Measurements from ENCODE around the gene BATF3. TPM values are rescaled to one million over a fixed set of nuclear protein-coding genes. Genes with fewer than 3 reads are reported as not detected.

The BATF3 gene
- total and polyA plus RNA-seq, 9 of the 15 experiments (the other 6 are each of a cell fraction or from before 2014, with no cell fraction given) = 0.40 to 3.8 (median 2.0) TPM

GRCh38 chr1:212703991-212704564 lies 4.4 kb upstream of the BATF3 start:
- no peak for ATAC-seq
- H3K27me3 ChIP-seq (ENCODE audit: control insufficient read depth in 2 of 2, insufficient read depth in 2 of 2, low read length in 2 of 2) = peaks cover 16 to 20% of the 10 kb centered on the region in 2 experiments; a peak in 4 of 5 replicates
- DNase-seq (ENCODE audit: extremely low read depth in 1 of 4, low spot score in 3 of 4) = no peak
- H3K4me3 ChIP-seq = no peak overlapping the region
- no TSS peak for BruUV-seq (replicated peaks)
- no peak for FAIRE-seq
- no peaks in the 10 kb centered on the region for H3K9me3 ChIP-seq (replicated peaks; ENCODE audit: control insufficient read depth, insufficient read depth, low read depth, low read length)
- no peak overlapping the region for H3K9ac ChIP-seq (ENCODE audit: insufficient read depth in 1 of 2, low read depth in 2 of 2, low read length in 2 of 2)
- no peak for TF ChIP-seq ZBTB1 (CRISPR knock-in tag; IDR thresholded peaks at IDR 0.05; ENCODE audit: borderline replicate concordance, low read depth)
- TF ChIP-seq IFI16 (CRISPR knock-in tag; IDR thresholded peaks at IDR 0.05) = no peak
- TF ChIP-seq ZNF449 (CRISPR knock-in tag; IDR thresholded peaks at IDR 0.05) = no peak
- no peaks in the 10 kb centered on the region for H4K20me1 ChIP-seq (replicated peaks; ENCODE audit: control insufficient read depth, insufficient read depth, low read length)
- H3K9me1 ChIP-seq (ENCODE audit: control insufficient read depth, insufficient read depth, low read length) = no peaks in the 10 kb centered on the region
- H3K27ac ChIP-seq (ENCODE audit: extremely low read depth, low read depth, low read length) = no peak overlapping the region
- no peaks in the 10 kb centered on the region for H3K36me3 ChIP-seq (ENCODE audit: control insufficient read depth, insufficient read depth, low read length)
- peaks cover 8 to 20% of the 10 kb centered on the region in 2 experiments; a peak in 4 of 5 replicates for H3K4me1 ChIP-seq (replicated peaks in 1 of 2; ENCODE audit: control insufficient read depth in 2 of 2, insufficient read depth in 2 of 2, low read length in 2 of 2)
- CTCF ChIA-PET (ENCODE audit: low intra/inter-chr PET ratio) = no interaction called here
- no peaks in the 10 kb centered on the region for H3K79me2 ChIP-seq (ENCODE audit: control insufficient read depth, insufficient read depth, low read length)
- intact Hi-C loops (cut with micrococcal nuclease) = no loop called here
- in situ Hi-C loops (cut with MboI) = no loop called here
- no peak overlapping the region for H2AFZ ChIP-seq (ENCODE audit: low read depth, low read length)
- POLR2A ChIA-PET = interaction anchor here (0.6 to 1.1 kb wide), 5 partner anchors 11 to 747 kb away, joined by 3 to 6 read pairs (median 5); partner anchors contain the start of gene ATF3
- no peak overlapping the region for H3K4me2 ChIP-seq (ENCODE audit: insufficient read depth, low read length)
- WGBS (ENCODE audit: insufficient coverage, low coverage, missing lambda C conversion rate) = 43% methylated on average over 9 of the region's 9 CpGs

DNA sequence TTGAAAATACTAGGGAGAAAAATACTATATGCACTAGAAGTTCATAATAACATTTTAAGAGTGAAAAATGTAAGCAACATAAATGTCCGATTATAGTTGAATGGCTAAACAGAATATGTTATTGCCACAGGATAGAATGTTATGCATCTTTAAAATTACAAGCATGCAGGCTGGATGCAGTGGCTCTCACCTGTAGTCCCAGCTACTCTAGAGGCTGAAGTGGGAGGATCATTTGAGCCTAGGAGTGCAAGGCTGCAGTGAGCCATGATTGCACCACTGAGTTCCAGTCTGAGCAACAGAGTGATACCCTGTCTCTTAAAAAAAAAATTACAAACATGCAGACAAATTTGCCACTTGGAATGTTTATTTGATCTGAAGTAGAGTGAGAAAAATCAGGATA lies 3.0 kb upstream of the BATF3 start:
- POLR2A ChIA-PET = interaction anchor here (1.1 kb wide), 1 partner anchor 13 kb away, joined by 6 read pairs; no protein-coding TSS in a partner anchor
- in situ Hi-C loops (cut with MboI) = no loop called here

More for the DNA sequence above, 3.0 kb upstream of the BATF3 start:
- FAIRE-seq (no peak), ATAC-seq (no peak), DNase-seq (ENCODE audit: extremely low read depth in 1 of 4, low spot score in 3 of 4) (no peak)
- Histone ChIP-seq H3K9me1 (ENCODE audit: control insufficient read depth, insufficient read depth, low read length) (no peaks in the 10 kb centered on the region), H3K4me1 (replicated peaks in 1 of 2; ENCODE audit: control insufficient read depth in 2 of 2, insufficient read depth in 2 of 2, low read length in 2 of 2) (peaks cover 15 to 23% of the 10 kb centered on the region in 2 experiments; a peak in 4 of 5 replicates), H3K4me3 (no peak overlapping the region), H2AFZ (ENCODE audit: low read depth, low read length) (no peak overlapping the region), H3K36me3 (ENCODE audit: control insufficient read depth, insufficient read depth, low read length) (no peaks in the 10 kb centered on the region), H3K4me2 (ENCODE audit: insufficient read depth, low read length) (no peak overlapping the region), H3K27me3 (ENCODE audit: control insufficient read depth in 2 of 2, insufficient read depth in 2 of 2, low read length in 2 of 2) (peaks cover 26 to 28% of the 10 kb centered on the region in 2 experiments), H3K9me3 (replicated peaks; ENCODE audit: control insufficient read depth, insufficient read depth, low read depth, low read length) (no peaks in the 10 kb centered on the region), H3K79me2 (ENCODE audit: control insufficient read depth, insufficient read depth, low read length) (no peaks in the 10 kb centered on the region), H4K20me1 (replicated peaks; ENCODE audit: control insufficient read depth, insufficient read depth, low read length) (no peaks in the 10 kb centered on the region), H3K27ac (ENCODE audit: extremely low read depth, low read depth, low read length) (no peak overlapping the region), H3K9ac (ENCODE audit: insufficient read depth in 1 of 2, low read depth in 2 of 2, low read length in 2 of 2) (no peak overlapping the region)
- TF ChIP-seq NELFE (IDR thresholded peaks at IDR 0.05; ENCODE audit: insufficient read depth, insufficient read length) (no peak), BRD4 (IDR thresholded peaks at IDR 0.05) (no peak), SIRT6 (IDR thresholded peaks at IDR 0.05; ENCODE audit: low read depth, low read length) (no peak), NR3C1 (CRISPR knock-in tag; IDR thresholded peaks at IDR 0.05) (no peak), ZNF507 (tag; conservative IDR thresholded peaks at IDR 0.05) (no peak), SIN3B (IDR thresholded peaks at IDR 0.05; ENCODE audit: low read depth) (no peak)
- BruUV-seq (replicated peaks) = no TSS peak
- intact Hi-C loops (cut with micrococcal nuclease) = no loop called here
- CTCF ChIA-PET (ENCODE audit: low intra/inter-chr PET ratio) = no interaction called here
- WGBS (ENCODE audit: insufficient coverage, low coverage, missing lambda C conversion rate) = 4% methylated on average over 1 of the region's 1 CpG
